Progenitor cell of endocrine pancreas (in vitro differentiated cells): ENCODE data around the gene CTNNA2. TPM values are rescaled to one million over a fixed set of nuclear protein-coding genes. Genes with fewer than 3 reads are reported as not detected.

ENCODE experiments used
- DNase-seq: peaks from one replicate; pipeline ENCODE4 v3.0.0; 2021; ENCODE audit warnings: low spot score; ENCODE audit not compliant: unreplicated experiment
- H3K27ac Mint-ChIP-seq: 2 replicates; pipeline ENCODE4 v1.8.0; 2021; ENCODE audit warnings: mild to moderate bottlenecking, moderate library complexity, mixed read lengths
- H3K27me3 Mint-ChIP-seq: 2 replicates; pipeline ENCODE4 v1.8.0; 2021; ENCODE audit warnings: mixed read lengths
- H3K36me3 Mint-ChIP-seq: 2 replicates; pipeline ENCODE4 v1.8.0; 2022; ENCODE audit warnings: mixed read lengths; ENCODE audit not compliant: insufficient read depth
- H3K4me1 Mint-ChIP-seq: 2 replicates; pipeline ENCODE4 v1.8.0; 2021; ENCODE audit warnings: low read depth, mixed read lengths
- H3K4me3 Mint-ChIP-seq: 2 replicates; pipeline ENCODE4 v1.8.0; 2021; ENCODE audit warnings: low read depth, mild to moderate bottlenecking, moderate library complexity, mixed read lengths
- H3K9me3 Mint-ChIP-seq: 2 replicates; pipeline ENCODE4 v1.8.0; 2021; ENCODE audit warnings: low read depth, mixed read lengths
- CTCF ChIP-seq: fragments of 200-600 bp; sonication (generic); IDR thresholded peaks from one replicate; pipeline ENCODE4 v1.5.0; 2021; ENCODE audit warnings: antibody characterized with exemption, mild to moderate bottlenecking; ENCODE audit not compliant: unreplicated experiment
- total RNA-seq: library from RNA; stranded (reverse); gene quantifications from 2 replicates; pipeline ENCODE4 v1.2.1, GENCODE V29; 2021

Gene CTNNA2
- total RNA-seq, 1 donor from 2014 or later: 10.2 TPM

GRCh38 chr2:80501874-80502624 is 989.2 kb downstream of the CTNNA2 start:
- Mint-ChIP-seq H3K27me3 (no peaks in the 10 kb centered on the region), H3K27ac (no peak overlapping the region), H3K36me3 (no peaks in the 10 kb centered on the region), H3K4me1 (no peaks in the 10 kb centered on the region), H3K9me3 (no peaks in the 10 kb centered on the region), H3K4me3 (no peak overlapping the region)
- no peak for DNase-seq
- no peak for TF ChIP-seq CTCF

- H3K4me3 Mint-ChIP-seq: no peak overlapping the region
- no peak for DNase-seq
- H3K27ac Mint-ChIP-seq: no peak overlapping the region
- no peaks in the 10 kb centered on the region for H3K27me3 Mint-ChIP-seq
- TF ChIP-seq CTCF: no peak
- H3K36me3 Mint-ChIP-seq: no peaks in the 10 kb centered on the region
- no peaks in the 10 kb centered on the region for H3K4me1 Mint-ChIP-seq
- H3K9me3 Mint-ChIP-seq: no peaks in the 10 kb centered on the region
Observed at GRCh38 chr2:80506563-80506962, 993.7 kb downstream of the CTNNA2 start.

- H3K4me3 Mint-ChIP-seq: no peak overlapping the region
- H3K4me1 Mint-ChIP-seq: no peaks in the 10 kb centered on the region
- no peaks in the 10 kb centered on the region for H3K36me3 Mint-ChIP-seq
- H3K27me3 Mint-ChIP-seq: no peaks in the 10 kb centered on the region
- no peak for DNase-seq
- no peak for TF ChIP-seq CTCF
- H3K9me3 Mint-ChIP-seq: no peaks in the 10 kb centered on the region
- no peak overlapping the region for H3K27ac Mint-ChIP-seq
Observed at GRCh38 chr2:80510716-80511115, 997.9 kb downstream of the CTNNA2 start.

GRCh38 chr2:80515964-80516363 is 1003.1 kb downstream of the CTNNA2 start:
- no peak for DNase-seq
- TF ChIP-seq CTCF: no peak
- Mint-ChIP-seq H3K27me3 (no peaks in the 10 kb centered on the region), H3K27ac (no peak overlapping the region), H3K4me1 (no peaks in the 10 kb centered on the region), H3K36me3 (no peaks in the 10 kb centered on the region), H3K4me3 (no peak overlapping the region), H3K9me3 (no peaks in the 10 kb centered on the region)

- no peak for DNase-seq
- H3K4me1 Mint-ChIP-seq: no peaks in the 10 kb centered on the region
- no peak for TF ChIP-seq CTCF
- H3K27me3 Mint-ChIP-seq: no peaks in the 10 kb centered on the region
- H3K36me3 Mint-ChIP-seq: no peaks in the 10 kb centered on the region
- H3K4me3 Mint-ChIP-seq: no peak overlapping the region
- H3K9me3 Mint-ChIP-seq: no peaks in the 10 kb centered on the region
- no peak overlapping the region for H3K27ac Mint-ChIP-seq
Observed at GRCh38 chr2:80517316-80517715, 1004.5 kb downstream of the CTNNA2 start.
